H1 (cell line): Measurements from ENCODE around the gene CBS. TPM values are rescaled to one million over a fixed set of nuclear protein-coding genes. Genes with fewer than 3 reads are reported as not detected.

ENCODE experiments used
- BACH1 ChIP-seq: IDR thresholded peaks from 2 replicates; pipeline ENCODE4 v1.6.1; 2012; ENCODE audit warnings: low read length, improper control_type of control experiment
- CEBPB ChIP-seq: IDR thresholded peaks from 2 replicates; pipeline ENCODE4 v1.6.1; 2012; ENCODE audit warnings: low read depth, low read length
- CHD2 ChIP-seq: IDR thresholded peaks from 2 replicates; pipeline ENCODE4 v1.6.1; 2012; ENCODE audit warnings: low read length, improper control_type of control experiment
- HDAC2 ChIP-seq, 2 experiments: fragments of 300-600 bp in 1 of 2; sonication (generic) in 1 of 2; IDR thresholded peaks; 2 replicates each; pipeline ENCODE4 v1.6.1; 2011 to 2012; ENCODE audit warnings: low read depth in 2 of 2, low read length in 2 of 2, mild to moderate bottlenecking in 2 of 2, moderate library complexity in 2 of 2, borderline replicate concordance in 1 of 2, inconsistent platforms in 1 of 2
- KDM5A ChIP-seq: fragments of 200-600 bp; IDR thresholded peaks from 2 replicates; pipeline ENCODE4 v1.7.1; 2012; ENCODE audit warnings: mild to moderate bottlenecking, low read length, inconsistent platforms, mixed read lengths
- SIRT6 ChIP-seq: IDR thresholded peaks from one replicate; pipeline ENCODE4 v1.7.1; 2012; ENCODE audit warnings: low read length, inconsistent platforms
- SP1 ChIP-seq: IDR thresholded peaks from 2 replicates; pipeline ENCODE4 v1.6.1; 2011; ENCODE audit warnings: low read depth, low read length
- ZNF274 ChIP-seq: IDR thresholded peaks from 2 replicates; pipeline ENCODE4 v1.7.0; 2012; ENCODE audit warnings: low read length, borderline replicate concordance; ENCODE audit errors: extremely low read depth
- polyA plus RNA-seq, 7 experiments: library from polyadenylated mRNA; depleted of rRNA in 3 of 7; stranded (reverse) in 5 of 7; unstranded in 2 of 7; fragments of >200 nt in 5 of 7; fragments of 200-250 nt in 2 of 7; gene quantifications; 1 replicate in 5 of 7; 2 replicates in 1 of 7; 4 replicates in 1 of 7; pipeline versions ENCODE4 v1.2.1 to v1.2.3, GENCODE V29; 2011 to 2013; ENCODE audit warnings: missing spikeins in 2 of 7, mixed read lengths in 2 of 7
- total RNA-seq: library from RNA; stranded (reverse); fragmentation: NEBNext Ultra II Directional; extraction: Animal tissue kit (Norgen Biotek cat#: 25700); gene quantifications from 2 replicates; pipeline ENCODE4 v1.2.1, GENCODE V29; 2021
- TF ChIP-seq, protein P1 (sequence below): fragments of 300-600 bp; sonication (generic); IDR thresholded peaks from 2 replicates; pipeline ENCODE4 v1.7.1; 2012; ENCODE audit warnings: low read length, moderate library complexity, mild to moderate bottlenecking, inconsistent platforms; ENCODE audit not compliant: insufficient replicate concordance

CBS gene
- total and polyA plus RNA-seq, 2 of the 8 experiments (the other 6 are each of a cell fraction or from before 2014, with no cell fraction given) = 114 to 455 TPM

DNA sequence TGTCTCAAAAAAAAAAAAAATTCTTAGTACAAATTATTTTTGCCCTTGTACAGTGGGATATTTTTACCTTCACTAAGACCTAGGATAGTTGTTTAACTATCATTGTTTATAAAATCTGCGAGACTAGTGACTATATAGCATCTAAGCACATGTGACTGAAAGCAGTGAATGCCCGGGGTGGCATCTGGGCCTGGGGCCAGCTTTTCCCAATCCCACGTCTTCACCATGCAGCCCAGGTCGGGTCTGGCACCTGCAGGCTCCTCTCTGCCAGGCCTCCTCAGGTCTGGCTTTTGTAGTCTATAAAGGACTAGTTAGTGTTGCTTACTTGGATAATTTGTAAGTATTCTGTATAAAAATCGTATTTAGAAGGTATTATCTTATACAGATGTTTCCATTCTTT lies 40.8 kb downstream of the CBS start (continued):
- TF ChIP-seq, protein P1, sequence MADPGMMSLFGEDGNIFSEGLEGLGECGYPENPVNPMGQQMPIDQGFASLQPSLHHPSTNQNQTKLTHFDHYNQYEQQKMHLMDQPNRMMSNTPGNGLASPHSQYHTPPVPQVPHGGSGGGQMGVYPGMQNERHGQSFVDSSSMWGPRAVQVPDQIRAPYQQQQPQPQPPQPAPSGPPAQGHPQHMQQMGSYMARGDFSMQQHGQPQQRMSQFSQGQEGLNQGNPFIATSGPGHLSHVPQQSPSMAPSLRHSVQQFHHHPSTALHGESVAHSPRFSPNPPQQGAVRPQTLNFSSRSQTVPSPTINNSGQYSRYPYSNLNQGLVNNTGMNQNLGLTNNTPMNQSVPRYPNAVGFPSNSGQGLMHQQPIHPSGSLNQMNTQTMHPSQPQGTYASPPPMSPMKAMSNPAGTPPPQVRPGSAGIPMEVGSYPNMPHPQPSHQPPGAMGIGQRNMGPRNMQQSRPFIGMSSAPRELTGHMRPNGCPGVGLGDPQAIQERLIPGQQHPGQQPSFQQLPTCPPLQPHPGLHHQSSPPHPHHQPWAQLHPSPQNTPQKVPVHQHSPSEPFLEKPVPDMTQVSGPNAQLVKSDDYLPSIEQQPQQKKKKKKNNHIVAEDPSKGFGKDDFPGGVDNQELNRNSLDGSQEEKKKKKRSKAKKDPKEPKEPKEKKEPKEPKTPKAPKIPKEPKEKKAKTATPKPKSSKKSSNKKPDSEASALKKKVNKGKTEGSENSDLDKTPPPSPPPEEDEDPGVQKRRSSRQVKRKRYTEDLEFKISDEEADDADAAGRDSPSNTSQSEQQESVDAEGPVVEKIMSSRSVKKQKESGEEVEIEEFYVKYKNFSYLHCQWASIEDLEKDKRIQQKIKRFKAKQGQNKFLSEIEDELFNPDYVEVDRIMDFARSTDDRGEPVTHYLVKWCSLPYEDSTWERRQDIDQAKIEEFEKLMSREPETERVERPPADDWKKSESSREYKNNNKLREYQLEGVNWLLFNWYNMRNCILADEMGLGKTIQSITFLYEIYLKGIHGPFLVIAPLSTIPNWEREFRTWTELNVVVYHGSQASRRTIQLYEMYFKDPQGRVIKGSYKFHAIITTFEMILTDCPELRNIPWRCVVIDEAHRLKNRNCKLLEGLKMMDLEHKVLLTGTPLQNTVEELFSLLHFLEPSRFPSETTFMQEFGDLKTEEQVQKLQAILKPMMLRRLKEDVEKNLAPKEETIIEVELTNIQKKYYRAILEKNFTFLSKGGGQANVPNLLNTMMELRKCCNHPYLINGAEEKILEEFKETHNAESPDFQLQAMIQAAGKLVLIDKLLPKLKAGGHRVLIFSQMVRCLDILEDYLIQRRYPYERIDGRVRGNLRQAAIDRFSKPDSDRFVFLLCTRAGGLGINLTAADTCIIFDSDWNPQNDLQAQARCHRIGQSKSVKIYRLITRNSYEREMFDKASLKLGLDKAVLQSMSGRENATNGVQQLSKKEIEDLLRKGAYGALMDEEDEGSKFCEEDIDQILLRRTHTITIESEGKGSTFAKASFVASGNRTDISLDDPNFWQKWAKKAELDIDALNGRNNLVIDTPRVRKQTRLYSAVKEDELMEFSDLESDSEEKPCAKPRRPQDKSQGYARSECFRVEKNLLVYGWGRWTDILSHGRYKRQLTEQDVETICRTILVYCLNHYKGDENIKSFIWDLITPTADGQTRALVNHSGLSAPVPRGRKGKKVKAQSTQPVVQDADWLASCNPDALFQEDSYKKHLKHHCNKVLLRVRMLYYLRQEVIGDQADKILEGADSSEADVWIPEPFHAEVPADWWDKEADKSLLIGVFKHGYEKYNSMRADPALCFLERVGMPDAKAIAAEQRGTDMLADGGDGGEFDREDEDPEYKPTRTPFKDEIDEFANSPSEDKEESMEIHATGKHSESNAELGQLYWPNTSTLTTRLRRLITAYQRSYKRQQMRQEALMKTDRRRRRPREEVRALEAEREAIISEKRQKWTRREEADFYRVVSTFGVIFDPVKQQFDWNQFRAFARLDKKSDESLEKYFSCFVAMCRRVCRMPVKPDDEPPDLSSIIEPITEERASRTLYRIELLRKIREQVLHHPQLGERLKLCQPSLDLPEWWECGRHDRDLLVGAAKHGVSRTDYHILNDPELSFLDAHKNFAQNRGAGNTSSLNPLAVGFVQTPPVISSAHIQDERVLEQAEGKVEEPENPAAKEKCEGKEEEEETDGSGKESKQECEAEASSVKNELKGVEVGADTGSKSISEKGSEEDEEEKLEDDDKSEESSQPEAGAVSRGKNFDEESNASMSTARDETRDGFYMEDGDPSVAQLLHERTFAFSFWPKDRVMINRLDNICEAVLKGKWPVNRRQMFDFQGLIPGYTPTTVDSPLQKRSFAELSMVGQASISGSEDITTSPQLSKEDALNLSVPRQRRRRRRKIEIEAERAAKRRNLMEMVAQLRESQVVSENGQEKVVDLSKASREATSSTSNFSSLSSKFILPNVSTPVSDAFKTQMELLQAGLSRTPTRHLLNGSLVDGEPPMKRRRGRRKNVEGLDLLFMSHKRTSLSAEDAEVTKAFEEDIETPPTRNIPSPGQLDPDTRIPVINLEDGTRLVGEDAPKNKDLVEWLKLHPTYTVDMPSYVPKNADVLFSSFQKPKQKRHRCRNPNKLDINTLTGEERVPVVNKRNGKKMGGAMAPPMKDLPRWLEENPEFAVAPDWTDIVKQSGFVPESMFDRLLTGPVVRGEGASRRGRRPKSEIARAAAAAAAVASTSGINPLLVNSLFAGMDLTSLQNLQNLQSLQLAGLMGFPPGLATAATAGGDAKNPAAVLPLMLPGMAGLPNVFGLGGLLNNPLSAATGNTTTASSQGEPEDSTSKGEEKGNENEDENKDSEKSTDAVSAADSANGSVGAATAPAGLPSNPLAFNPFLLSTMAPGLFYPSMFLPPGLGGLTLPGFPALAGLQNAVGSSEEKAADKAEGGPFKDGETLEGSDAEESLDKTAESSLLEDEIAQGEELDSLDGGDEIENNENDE = no peak
- TF ChIP-seq CHD2 (no peak), KDM5A (no peak), SIRT6 (no peak), BACH1 (no peak), SP1 (no peak), ZNF274 (no peak), CEBPB (no peak), HDAC2 (IDR thresholded peaks at IDR 0.05; ENCODE audit: borderline replicate concordance in 1 of 2, low read depth in 2 of 2, low read length in 2 of 2) (no peak)
